ENCODE measurements around the gene PKNOX2. TPM values are rescaled to one million over a fixed set of nuclear protein-coding genes. Genes with fewer than 3 reads are reported as not detected.
A peak's percentile ranks its signal among the peaks of the same experiment; 100 is the strongest.

The PKNOX2 gene
- total RNA-seq, 4 donors from 2014 or later = 1.2 to 5.7 (median 2.2) TPM

GRCh38 chr11:125455851-125456250 lies 291.3 kb downstream of the PKNOX2 start:
- Histone ChIP-seq H3K4me3 (no peak overlapping the region), H3K9me3 (no peaks in the 10 kb centered on the region), H3K36me3 (peaks cover 0 to 35% of the 10 kb centered on the region in 2 donors), H3K4me1 (peaks cover 0 to 28% (median 6%) of the 10 kb centered on the region in 3 donors), H3K27ac (no peak overlapping the region), H3K27me3 (no peaks in the 10 kb centered on the region)
- WGBS, 2 donors (ENCODE audit: low coverage in 1 of 2) = 81 to 100% methylated on average over 3 to 6 of the region's 13 CpGs
- TF ChIP-seq EP300 (IDR thresholded peaks at IDR 0.05) (no peak), POLR2A (IDR thresholded peaks at IDR 0.05) (no peak), POLR2AphosphoS5 (IDR thresholded peaks at IDR 0.05) (no peak), CTCF (IDR thresholded peaks at IDR 0.05) (no peak)
- no peak for ATAC-seq

DNA sequence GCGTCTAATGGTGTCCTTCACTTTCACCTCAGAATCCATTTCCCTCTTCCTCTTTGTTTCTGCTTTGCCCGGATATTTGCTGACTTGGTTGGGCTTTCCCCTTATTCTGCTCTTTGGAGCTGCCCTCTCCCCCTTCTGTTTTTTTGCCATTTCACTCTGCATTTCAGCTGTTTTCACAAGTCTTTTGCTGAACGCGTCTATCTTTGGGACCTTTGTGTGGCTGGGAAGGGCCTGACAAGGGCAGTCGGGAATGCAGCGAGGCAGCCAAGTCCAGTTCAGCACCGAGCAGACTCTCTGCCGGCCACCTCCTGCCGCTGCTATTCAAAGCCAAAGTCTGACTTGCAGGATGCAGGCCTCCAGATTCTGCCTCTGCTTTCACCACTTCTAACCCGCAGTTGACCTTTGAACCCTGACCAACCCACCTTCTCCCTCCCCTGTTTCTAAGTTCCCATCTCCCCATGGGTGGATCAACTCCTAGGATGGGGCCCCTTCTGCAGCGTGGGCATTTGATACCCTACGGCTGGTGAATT lies 293.3 kb downstream of the PKNOX2 start:
- 30 to 45% methylated on average over 8 to 9 of the region's 12 CpGs for WGBS, 2 donors (ENCODE audit: low coverage in 1 of 2)
- ATAC-seq = peak; percentile 61
- Histone ChIP-seq H3K27me3 (no peaks in the 10 kb centered on the region), H3K4me1 (peaks cover 0 to 11% (median 0%) of the 10 kb centered on the region in 3 donors), H3K4me3 (no peak overlapping the region), H3K9me3 (no peaks in the 10 kb centered on the region), H3K36me3 (peaks cover 0 to 43% of the 10 kb centered on the region in 2 donors), H3K27ac (peak overlapping the region in 3 of 4 donors; percentile 6 to 32 (median 23))
- TF ChIP-seq POLR2A (IDR thresholded peaks at IDR 0.05) (no peak), EP300 (IDR thresholded peaks at IDR 0.05) (no peak), POLR2AphosphoS5 (IDR thresholded peaks at IDR 0.05) (no peak), CTCF (IDR thresholded peaks at IDR 0.05) (no peak)

DNA sequence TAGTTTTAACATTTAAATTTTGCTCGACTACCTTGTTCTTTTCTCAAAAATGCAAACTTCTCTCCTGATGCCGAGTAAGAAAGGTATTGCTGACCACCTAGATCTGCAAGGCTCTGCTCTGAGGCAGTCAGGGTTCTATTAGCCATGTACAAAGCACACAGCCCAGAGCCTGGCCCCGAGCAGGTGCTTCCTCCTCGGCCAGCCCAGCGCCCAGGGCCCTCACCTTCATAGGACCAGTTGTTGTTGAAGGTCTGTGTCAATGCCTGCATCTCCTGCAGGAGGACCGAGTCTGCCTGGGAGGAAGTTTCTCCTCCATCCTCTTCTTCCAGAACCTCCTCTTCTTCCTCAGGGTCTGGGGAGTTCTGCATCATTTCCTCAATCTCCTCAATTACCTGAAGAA lies 295.7 kb downstream of the PKNOX2 start:
- WGBS, 2 donors (ENCODE audit: low coverage in 1 of 2) = 87 to 92% methylated on average over 5 to 6 of the region's 6 CpGs

DNA sequence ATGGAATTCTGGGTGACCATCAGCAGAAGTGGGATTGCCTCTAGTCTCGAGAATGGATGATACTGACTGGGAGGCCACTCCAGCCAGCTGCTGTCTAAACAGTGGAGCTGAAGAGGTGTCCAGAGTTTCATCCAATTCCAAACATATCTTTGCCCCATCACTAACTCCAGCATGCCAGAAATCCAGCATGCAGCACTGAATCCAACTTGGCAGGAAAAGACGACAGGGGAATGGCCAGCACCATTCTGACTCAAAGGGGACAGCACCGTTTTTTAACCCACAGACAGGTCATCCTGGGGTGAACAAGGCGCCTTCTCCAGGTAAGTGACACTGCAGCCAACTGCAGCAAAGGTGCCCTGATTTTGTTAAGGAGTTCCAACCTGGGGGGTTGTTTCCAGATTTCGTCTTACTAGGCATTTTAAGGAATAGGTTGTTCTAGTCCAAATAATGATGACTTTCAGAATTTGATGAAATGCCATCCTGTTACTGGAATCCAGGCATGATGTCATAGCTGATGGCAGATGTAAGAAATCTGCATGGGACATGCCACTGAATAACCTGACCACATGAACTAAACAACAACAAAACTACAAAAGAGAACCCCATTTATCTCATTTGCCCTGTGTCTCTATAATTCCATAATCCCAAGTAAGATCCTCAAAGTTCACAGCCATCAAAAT lies 299.2 kb downstream of the PKNOX2 start:
- TF ChIP-seq CTCF (IDR thresholded peaks at IDR 0.05) = no peak
- no peak for TF ChIP-seq POLR2A (IDR thresholded peaks at IDR 0.05)
- TF ChIP-seq POLR2AphosphoS5 (IDR thresholded peaks at IDR 0.05) = no peak
- TF ChIP-seq EP300 (IDR thresholded peaks at IDR 0.05) = no peak
- no peak overlapping the region for H3K27ac ChIP-seq
- no peak for ATAC-seq
- H3K27me3 ChIP-seq = no peaks in the 10 kb centered on the region
- WGBS, 2 donors (ENCODE audit: low coverage in 1 of 2) = 65 to 67% methylated on average over 1 to 2 of the region's 5 CpGs
- no peaks in the 10 kb centered on the region for H3K9me3 ChIP-seq
- H3K4me3 ChIP-seq = no peak overlapping the region
- H3K4me1 ChIP-seq = no peaks in the 10 kb centered on the region
- peaks cover 0 to 28% of the 10 kb centered on the region in 2 donors for H3K36me3 ChIP-seq

More for the DNA sequence above, 295.7 kb downstream of the PKNOX2 start:
- peaks cover 0 to 11% (median 0%) of the 10 kb centered on the region in 3 donors for H3K4me1 ChIP-seq
- H3K27me3 ChIP-seq = no peaks in the 10 kb centered on the region
- peaks cover 0 to 33% of the 10 kb centered on the region in 2 donors for H3K36me3 ChIP-seq
- H3K4me3 ChIP-seq = no peak overlapping the region
- no peak overlapping the region for H3K27ac ChIP-seq
- no peaks in the 10 kb centered on the region for H3K9me3 ChIP-seq
- no peak for ATAC-seq
- TF ChIP-seq POLR2A (IDR thresholded peaks at IDR 0.05) = no peak

- TF ChIP-seq POLR2A (IDR thresholded peaks at IDR 0.05) (no peak), POLR2AphosphoS5 (IDR thresholded peaks at IDR 0.05) (no peak), EP300 (IDR thresholded peaks at IDR 0.05) (no peak), CTCF (IDR thresholded peaks at IDR 0.05) (no peak)
- Histone ChIP-seq H3K27ac (no peak overlapping the region), H3K4me3 (no peak overlapping the region), H3K9me3 (no peaks in the 10 kb centered on the region), H3K27me3 (no peaks in the 10 kb centered on the region), H3K4me1 (no peaks in the 10 kb centered on the region), H3K36me3 (peaks cover 0 to 27% of the 10 kb centered on the region in 2 donors)
- ATAC-seq = no peak
- WGBS, 2 donors (ENCODE audit: low coverage in 1 of 2) = 72 to 78% methylated on average over 3 of the region's 4 CpGs
These were observed 299.7 kb downstream of the PKNOX2 start for GRCh38 chr11:125464270-125464662.

Data from gastroesophageal sphincter (tissue), 4 donors.